Activated T-cell treated with anti-CD3 and anti-CD28 coated beads, Interleukin-2, amount 50 U/mL, for 24 hours (primary cell): ENCODE data around the gene DCAF7.

Source experiments
- DNase-seq: peaks from one replicate; pipeline ENCODE4 v3.0.0-alpha.2; 2020
- H3K27ac Mint-ChIP-seq: 2 replicates; pipeline ENCODE4 v1.8.0; 2020; ENCODE audit warnings: mild to moderate bottlenecking, mixed read lengths
- H3K27me3 Mint-ChIP-seq: 2 replicates; pipeline ENCODE4 v1.8.0; 2020; ENCODE audit warnings: mixed read lengths
- H3K36me3 Mint-ChIP-seq: 2 replicates; pipeline ENCODE4 v1.8.0; 2020; ENCODE audit warnings: low read depth, mixed read lengths
- H3K4me1 Mint-ChIP-seq: 2 replicates; pipeline ENCODE4 v1.8.0; 2020; ENCODE audit warnings: low read depth, mixed read lengths
- H3K4me3 Mint-ChIP-seq: 2 replicates; pipeline ENCODE4 v1.8.0; 2020; ENCODE audit warnings: mild to moderate bottlenecking, moderate library complexity, mixed read lengths
- H3K9me3 Mint-ChIP-seq: 2 replicates; pipeline ENCODE4 v1.8.0; 2020; ENCODE audit warnings: mixed read lengths

The DCAF7 gene

DNA sequence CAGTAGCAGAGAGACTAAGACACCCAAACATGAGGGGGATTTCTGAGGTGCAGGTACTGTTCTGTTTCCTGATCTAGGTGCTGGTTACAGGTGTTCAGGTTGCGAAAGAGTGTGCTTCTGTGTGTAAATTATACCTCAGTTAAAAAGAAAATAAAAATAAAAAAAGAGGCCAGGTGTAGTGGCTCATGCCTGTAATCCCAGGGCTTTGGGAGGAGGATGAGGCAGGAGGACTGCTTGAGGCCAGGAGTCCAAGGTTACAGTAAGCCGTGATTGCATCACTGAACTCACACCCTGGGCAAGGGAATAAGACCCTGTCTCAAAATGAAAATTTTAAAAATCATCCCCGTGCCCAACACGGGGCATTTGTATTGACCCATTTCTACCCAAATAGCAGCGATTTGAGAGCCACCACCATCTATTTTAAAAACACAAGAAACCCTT is 3.2 kb upstream of the DCAF7 start:
- Mint-ChIP-seq H3K27me3 (no peaks in the 10 kb centered on the region), H3K9me3 (no peaks in the 10 kb centered on the region), H3K4me3 (no peak overlapping the region), H3K4me1 (peaks cover 10% of the 10 kb centered on the region), H3K27ac (no peak overlapping the region), H3K36me3 (peaks cover 19% of the 10 kb centered on the region)
- no peak for DNase-seq

DNA sequence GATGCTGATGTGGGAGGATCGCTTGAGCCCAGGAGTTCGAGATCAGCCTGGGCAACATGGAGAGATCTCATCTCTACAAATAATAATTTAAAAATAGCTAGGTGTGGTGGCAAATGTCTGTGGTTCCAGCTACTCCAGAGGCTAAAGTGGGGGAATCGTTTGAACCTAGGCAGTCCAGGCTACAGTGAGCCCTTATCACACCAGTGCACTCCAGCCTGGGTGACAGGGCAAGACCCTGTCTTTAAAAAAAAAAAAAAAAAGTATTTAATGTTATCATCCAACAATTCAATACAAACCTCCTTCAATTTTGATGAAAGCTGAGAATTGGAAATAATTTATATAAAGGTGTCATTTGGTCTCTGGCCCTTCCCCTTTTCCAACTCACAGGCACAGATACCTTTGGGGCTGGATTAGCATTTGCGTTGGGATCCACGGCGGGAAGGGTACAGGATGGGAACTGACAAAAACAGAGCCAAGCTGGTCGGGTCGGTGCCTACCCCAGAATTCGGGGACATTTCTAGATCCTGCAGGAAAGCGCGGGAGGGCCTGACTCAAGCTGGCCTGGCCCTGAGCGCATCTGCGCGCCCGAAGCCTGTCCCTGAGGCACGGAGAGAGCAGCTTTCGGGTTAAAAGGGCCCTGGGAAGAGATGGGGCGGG is 860 bp upstream of the DCAF7 start:
- H3K4me3 Mint-ChIP-seq: peak overlapping the region; percentile 99
- no peaks in the 10 kb centered on the region for H3K27me3 Mint-ChIP-seq
- H3K9me3 Mint-ChIP-seq: no peaks in the 10 kb centered on the region
- H3K4me1 Mint-ChIP-seq: peaks cover 33% of the 10 kb centered on the region
- H3K36me3 Mint-ChIP-seq: peaks cover 39% of the 10 kb centered on the region
- peak overlapping the region; percentile 98 for H3K27ac Mint-ChIP-seq
- DNase-seq: no peak

DNA sequence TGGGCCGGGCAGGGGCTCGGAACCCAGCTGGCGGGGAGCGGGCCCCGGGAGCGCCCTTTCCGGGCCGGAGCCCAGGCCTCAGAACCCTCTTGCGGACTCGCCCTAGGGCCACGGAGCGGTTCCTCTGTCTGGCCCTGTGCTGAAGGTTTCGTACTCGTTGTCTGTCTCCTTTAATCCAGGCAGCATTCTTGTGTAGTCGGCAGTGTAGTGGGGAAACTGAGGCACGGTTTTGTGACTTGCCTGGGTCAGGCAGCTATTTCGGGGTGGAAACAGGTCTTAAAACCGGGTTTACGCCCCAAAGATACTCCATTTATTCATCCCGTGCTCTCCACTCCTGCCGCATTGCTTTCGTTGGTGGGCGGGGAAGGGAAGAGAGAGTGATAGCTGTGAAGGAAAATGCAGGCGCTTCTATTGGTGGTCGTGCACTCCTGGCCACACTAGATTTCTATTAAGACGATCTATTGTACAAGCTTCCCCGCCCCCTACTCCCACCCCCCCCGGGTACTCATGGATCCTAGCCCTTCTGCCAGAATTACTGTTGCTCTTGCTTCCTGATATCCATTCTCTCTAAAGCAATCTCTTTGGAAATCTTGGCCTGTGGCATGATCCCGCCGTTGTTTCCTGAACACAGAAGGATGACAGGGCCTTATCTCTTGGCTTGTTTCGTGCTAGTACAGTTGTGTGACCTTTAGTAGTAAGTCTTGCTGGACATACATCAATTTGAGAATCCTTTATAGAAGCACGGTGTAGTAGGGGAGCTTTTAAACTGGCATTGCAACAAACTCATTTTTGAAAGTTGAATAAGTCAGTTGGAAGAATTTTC is 751 bp downstream of the DCAF7 start:
- Mint-ChIP-seq H3K9me3 (no peaks in the 10 kb centered on the region), H3K4me3 (peak overlapping the region; percentile 99), H3K36me3 (peaks cover 46% of the 10 kb centered on the region), H3K27me3 (no peaks in the 10 kb centered on the region), H3K27ac (peak overlapping the region; percentile 98), H3K4me1 (peaks cover 50% of the 10 kb centered on the region)
- DNase-seq: no peak

DNA sequence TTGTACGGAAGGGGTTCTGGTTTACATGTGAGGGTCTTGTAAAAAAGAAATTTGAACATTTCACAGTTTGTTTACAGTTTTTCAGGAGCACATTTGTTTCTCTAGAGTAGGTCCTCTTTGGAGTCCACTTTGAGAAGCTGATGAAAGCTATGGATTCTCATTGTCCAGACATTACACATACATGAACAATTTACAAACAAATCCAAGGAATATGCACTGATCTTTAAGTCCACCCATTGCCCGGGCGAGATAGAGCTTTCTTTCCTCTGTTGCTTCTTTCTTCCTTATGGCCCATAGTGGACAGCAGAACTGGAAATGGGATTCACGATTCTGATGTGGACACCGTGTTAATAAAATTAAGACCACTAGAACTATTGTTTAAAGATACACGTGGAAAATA is 1.9 kb downstream of the DCAF7 start:
- Mint-ChIP-seq H3K36me3 (peaks cover 51% of the 10 kb centered on the region), H3K4me1 (peaks cover 58% of the 10 kb centered on the region), H3K27ac (peak overlapping the region; percentile 84), H3K27me3 (no peaks in the 10 kb centered on the region), H3K4me3 (peak overlapping the region; percentile 99), H3K9me3 (no peaks in the 10 kb centered on the region)
- no peak for DNase-seq

DNA sequence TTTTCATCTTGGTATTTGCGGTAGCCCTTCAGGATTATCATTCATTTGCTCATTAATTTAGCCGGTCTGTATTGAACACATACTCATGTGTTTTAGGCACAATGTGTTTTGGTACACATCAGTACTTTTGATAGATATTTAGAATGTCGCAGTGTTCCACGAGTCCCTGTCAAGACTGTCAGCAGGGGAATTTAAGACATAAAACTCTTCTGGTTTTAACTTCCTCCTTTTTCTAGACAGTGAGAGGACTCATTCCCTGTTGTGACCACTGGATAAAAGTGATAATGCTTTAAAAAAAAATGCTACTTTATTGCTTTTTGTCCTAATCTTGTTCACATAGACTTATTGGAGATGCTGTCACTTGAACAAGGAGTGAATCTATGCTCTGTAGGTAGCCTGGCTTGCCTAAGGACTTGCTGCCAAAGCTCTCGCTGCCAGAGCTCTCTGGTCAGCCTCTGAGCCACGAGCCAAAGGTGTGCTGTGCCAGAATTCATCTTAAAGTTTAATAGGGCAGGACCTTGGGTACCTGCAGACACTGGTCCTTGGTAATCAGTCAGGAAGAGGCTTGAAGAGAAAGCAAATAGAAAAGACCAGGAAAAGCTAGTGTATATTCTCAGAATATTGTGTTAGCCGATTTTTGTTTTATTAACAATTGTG is 5.4 kb downstream of the DCAF7 start:
- DNase-seq: no peak
- H3K27ac Mint-ChIP-seq: peak overlapping the region; percentile 18
- H3K9me3 Mint-ChIP-seq: no peaks in the 10 kb centered on the region
- peaks cover 70% of the 10 kb centered on the region for H3K4me1 Mint-ChIP-seq
- no peak overlapping the region for H3K4me3 Mint-ChIP-seq
- peaks cover 47% of the 10 kb centered on the region for H3K36me3 Mint-ChIP-seq
- H3K27me3 Mint-ChIP-seq: no peaks in the 10 kb centered on the region

DNA sequence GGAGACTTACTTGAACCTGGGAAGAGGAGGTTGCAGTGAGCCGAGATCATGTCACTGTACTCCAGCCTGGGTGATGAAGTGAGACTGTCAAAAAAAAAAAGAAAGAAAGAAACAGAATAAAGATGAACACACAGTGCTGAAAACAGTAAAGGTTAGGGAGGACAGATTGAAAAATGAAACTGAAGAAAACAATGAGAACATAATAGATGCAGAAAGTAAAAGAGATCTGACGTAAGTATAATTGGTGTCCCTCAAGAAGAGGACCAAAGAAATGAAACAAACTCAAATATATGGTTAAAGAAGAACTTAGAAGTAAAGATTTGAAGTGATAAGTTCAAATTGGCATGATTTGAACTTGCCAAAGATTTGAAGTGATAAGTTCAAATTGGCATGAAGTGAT is 7.1 kb downstream of the DCAF7 start:
- DNase-seq: no peak
- Mint-ChIP-seq H3K4me3 (no peak overlapping the region), H3K4me1 (peaks cover 79% of the 10 kb centered on the region), H3K9me3 (no peaks in the 10 kb centered on the region), H3K27ac (peak overlapping the region; percentile 76), H3K36me3 (peaks cover 35% of the 10 kb centered on the region), H3K27me3 (no peaks in the 10 kb centered on the region)

DNA sequence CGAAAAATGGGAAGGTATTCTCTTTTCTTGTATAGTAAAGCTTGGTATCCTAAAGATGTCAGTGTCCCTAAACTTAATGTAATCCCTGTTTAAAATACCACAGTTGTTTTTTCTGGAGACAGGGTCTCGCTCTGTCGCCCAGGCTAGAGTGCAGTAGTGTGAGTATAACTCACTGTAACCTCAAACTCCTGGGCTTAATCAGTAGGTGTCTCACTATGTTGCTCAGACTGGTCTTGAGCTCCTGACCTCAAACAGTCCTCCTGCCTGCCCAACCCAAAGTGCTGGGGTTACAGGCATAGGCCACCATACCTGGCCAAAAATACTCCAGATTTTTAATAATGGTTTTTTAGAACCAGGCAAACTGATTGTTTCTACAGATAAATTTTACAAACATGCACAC is 8.2 kb downstream of the DCAF7 start:
- no peak overlapping the region for H3K27ac Mint-ChIP-seq
- DNase-seq: no peak
- peaks cover 25% of the 10 kb centered on the region for H3K36me3 Mint-ChIP-seq
- H3K9me3 Mint-ChIP-seq: no peaks in the 10 kb centered on the region
- H3K27me3 Mint-ChIP-seq: no peaks in the 10 kb centered on the region
- peaks cover 76% of the 10 kb centered on the region for H3K4me1 Mint-ChIP-seq
- no peak overlapping the region for H3K4me3 Mint-ChIP-seq

DNA sequence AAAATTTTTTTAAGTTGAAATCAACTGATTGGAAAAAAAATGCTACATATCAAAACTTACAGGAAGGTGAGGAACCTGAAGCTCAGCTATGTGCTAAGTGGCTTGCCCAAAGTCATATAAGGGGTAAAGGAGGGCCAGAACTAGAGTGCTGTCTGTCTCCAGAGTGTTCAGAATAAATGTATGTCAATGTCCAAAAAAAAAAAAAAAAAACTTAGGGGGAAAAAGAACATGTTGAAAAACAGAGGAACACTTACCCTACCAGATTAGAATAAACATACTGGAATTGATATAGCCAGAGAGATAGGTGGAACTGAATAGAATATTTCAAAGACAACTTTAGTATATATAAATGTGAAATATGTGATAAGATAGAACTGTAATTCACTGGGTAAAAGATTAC is 11.5 kb downstream of the DCAF7 start:
- Mint-ChIP-seq H3K4me1 (peaks cover 58% of the 10 kb centered on the region), H3K36me3 (peaks cover 12% of the 10 kb centered on the region), H3K27ac (no peak overlapping the region), H3K4me3 (no peak overlapping the region), H3K9me3 (no peaks in the 10 kb centered on the region), H3K27me3 (no peaks in the 10 kb centered on the region)
- DNase-seq: no peak

DNA sequence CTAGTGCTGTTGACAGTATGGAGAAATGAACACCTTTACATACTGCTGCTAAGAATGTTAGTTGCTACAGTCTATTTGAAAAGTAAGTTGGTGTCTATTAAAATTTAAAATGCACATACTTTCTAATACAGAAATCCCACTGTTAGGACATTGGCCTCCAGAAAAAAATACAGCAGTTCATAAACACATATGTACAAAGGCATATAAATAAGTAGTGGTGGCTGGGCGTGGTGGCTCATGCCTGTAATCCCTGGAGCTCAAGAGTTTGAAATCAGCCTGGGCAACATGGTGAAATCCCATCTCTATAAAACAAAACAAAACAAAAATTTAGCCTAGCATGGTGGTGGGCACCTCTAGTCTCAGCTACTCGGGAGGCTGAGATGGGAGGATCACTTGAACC is 13.1 kb downstream of the DCAF7 start:
- no peaks in the 10 kb centered on the region for H3K27me3 Mint-ChIP-seq

DNA sequence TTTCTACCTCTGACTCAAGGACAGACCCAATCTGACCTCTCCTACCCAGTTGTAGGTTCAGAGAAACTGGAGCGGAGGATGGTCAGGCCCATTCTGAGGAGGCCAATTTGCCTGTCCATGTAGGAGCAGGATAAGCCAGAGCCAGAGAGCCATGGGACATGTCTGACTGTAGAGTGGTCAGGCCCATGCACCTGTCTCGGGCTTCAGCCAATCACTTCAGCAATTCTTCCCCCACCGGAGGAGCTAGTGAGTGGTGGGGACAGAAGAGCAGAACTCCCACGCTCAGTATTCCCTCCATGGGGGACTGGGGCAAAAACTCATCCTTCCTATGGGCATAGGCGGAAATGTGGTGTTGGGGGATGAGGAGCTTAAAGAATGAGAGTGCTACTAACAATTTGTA is 14.3 kb downstream of the DCAF7 start:
- no peak overlapping the region for H3K4me3 Mint-ChIP-seq
- no peak overlapping the region for H3K27ac Mint-ChIP-seq
- DNase-seq: no peak
- H3K4me1 Mint-ChIP-seq: peaks cover 52% of the 10 kb centered on the region
- H3K9me3 Mint-ChIP-seq: no peaks in the 10 kb centered on the region
- peaks cover 12% of the 10 kb centered on the region for H3K36me3 Mint-ChIP-seq
- H3K27me3 Mint-ChIP-seq: no peaks in the 10 kb centered on the region

More for the DNA sequence above, 13.1 kb downstream of the DCAF7 start:
- no peak for DNase-seq
- Mint-ChIP-seq H3K36me3 (peaks cover 4% of the 10 kb centered on the region), H3K27ac (no peak overlapping the region), H3K4me1 (peaks cover 50% of the 10 kb centered on the region), H3K9me3 (no peaks in the 10 kb centered on the region), H3K4me3 (no peak overlapping the region)

DNA sequence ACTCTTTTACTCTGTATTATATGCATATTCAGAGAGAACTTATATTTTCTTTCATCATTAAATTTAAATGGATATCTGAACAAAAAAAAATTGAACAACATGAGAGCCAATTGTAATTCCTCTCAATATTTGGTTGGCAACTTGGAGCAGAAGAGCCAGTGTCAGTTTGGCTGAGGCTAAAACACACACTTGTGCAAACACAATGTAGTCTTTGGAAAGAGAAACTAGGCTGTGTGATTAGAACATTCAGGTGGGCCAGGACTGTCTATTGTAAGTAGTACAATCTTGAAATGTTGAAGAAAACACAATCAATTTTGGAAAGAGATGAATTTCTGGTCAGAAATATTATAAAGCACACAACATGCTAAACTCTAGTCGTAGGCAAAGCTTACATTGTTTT is 17.0 kb downstream of the DCAF7 start:
- no peak overlapping the region for H3K27ac Mint-ChIP-seq
- H3K36me3 Mint-ChIP-seq: peaks cover 16% of the 10 kb centered on the region
- peaks cover 50% of the 10 kb centered on the region for H3K4me1 Mint-ChIP-seq
- DNase-seq: no peak
- no peak overlapping the region for H3K4me3 Mint-ChIP-seq
- no peaks in the 10 kb centered on the region for H3K27me3 Mint-ChIP-seq
- no peaks in the 10 kb centered on the region for H3K9me3 Mint-ChIP-seq

DNA sequence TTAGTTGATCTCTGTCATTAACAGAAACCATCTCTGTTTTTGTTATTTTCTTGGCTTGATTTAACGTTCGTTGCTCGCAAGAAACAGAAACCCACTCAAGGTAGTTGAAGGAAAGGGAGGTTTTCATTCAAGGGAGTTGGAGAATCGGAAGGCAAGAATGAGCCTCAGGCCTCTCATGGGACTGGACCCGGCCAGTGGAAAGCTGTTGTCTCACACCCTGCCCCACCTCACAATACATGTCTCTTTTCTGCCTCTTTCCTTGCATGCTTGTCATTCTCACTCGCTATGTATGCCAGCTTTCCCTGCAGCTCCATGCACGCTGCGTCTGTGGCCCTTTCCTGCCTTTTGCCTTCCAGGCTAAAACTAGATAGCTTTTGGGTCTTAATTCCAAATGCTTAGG is 18.3 kb downstream of the DCAF7 start:
- H3K36me3 Mint-ChIP-seq: peaks cover 16% of the 10 kb centered on the region
- no peak for DNase-seq
- H3K27ac Mint-ChIP-seq: peak overlapping the region; percentile 1
- no peaks in the 10 kb centered on the region for H3K9me3 Mint-ChIP-seq
- no peaks in the 10 kb centered on the region for H3K27me3 Mint-ChIP-seq
- H3K4me1 Mint-ChIP-seq: peaks cover 44% of the 10 kb centered on the region
- no peak overlapping the region for H3K4me3 Mint-ChIP-seq

DNA sequence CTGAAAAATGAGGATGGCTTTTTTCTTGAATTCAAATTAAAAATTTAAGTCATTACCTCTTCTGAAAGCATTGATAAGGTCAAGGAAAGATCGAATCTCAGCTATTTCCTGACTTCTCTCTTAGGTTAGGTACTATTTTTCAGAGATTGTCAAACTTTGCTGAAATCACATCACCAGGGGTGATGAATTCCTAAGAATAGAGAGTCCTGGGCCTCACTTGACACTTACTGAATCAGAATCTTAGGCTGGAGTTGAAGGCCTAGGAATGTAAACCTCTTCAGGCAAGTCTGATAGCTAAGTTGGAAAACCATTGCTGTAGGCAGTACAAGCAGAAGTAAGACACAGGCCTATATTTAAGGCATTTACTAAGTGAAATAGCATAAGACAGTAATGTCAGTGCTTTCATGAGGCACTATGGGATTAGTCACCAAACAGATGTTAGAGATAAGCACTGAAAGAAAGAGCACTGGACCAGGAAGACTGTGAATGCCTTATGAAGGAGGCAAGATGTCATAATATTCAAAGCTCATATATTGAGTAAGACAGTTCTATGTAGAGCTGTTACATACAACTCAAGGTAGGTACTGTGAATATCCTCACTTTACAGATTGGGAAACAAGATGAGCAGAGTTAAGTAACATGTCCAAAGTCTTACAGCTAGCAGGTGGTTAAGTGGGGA is 21.5 kb downstream of the DCAF7 start:
- Mint-ChIP-seq H3K4me1 (peaks cover 38% of the 10 kb centered on the region), H3K36me3 (peaks cover 21% of the 10 kb centered on the region), H3K4me3 (no peak overlapping the region), H3K9me3 (no peaks in the 10 kb centered on the region), H3K27me3 (no peaks in the 10 kb centered on the region), H3K27ac (peak overlapping the region; percentile 17)
- DNase-seq: no peak

DNA sequence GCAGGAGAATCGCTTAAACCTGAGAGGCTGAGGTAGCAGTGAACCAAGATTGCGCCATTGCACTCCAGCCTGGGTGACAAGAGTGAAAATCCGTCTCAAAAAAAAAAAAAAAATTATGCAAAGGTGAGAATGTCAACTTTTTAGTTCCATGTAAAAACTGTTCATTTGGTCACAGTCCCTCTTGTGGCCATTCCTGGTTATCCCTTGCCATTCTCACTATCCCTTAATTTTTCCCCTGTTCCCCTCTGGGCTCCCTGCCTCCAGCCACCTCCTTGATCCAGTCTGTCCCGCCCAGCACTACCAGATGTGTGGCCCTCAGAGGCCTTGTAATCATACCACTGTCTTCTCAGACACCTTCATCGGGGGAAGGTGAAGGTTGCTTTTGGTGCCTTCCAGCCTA is 23.4 kb downstream of the DCAF7 start:
- Mint-ChIP-seq H3K9me3 (no peaks in the 10 kb centered on the region), H3K4me1 (peaks cover 31% of the 10 kb centered on the region), H3K27ac (peak overlapping the region; percentile 28), H3K36me3 (peaks cover 31% of the 10 kb centered on the region), H3K27me3 (no peaks in the 10 kb centered on the region), H3K4me3 (no peak overlapping the region)
- DNase-seq: no peak
